Glutamatergic neuron (in vitro differentiated cells): ENCODE measurements around the gene APLP2. TPM values are rescaled to one million over a fixed set of nuclear protein-coding genes. Genes with fewer than 3 reads are reported as not detected.

ENCODE experiments used
- DNase-seq: peaks from one replicate; pipeline ENCODE4 v3.0.0; 2022
- H3K27ac Mint-ChIP-seq: one replicate; pipeline ENCODE4 v1.8.0; 2020; ENCODE audit warnings: mild to moderate bottlenecking, mixed read lengths, inconsistent platforms; ENCODE audit not compliant: unreplicated experiment
- H3K27me3 Mint-ChIP-seq: one replicate; pipeline ENCODE4 v1.8.0; 2020; ENCODE audit warnings: mild to moderate bottlenecking, moderate library complexity, mixed read lengths, inconsistent platforms; ENCODE audit not compliant: unreplicated experiment
- H3K36me3 Mint-ChIP-seq: one replicate; pipeline ENCODE4 v1.8.0; 2020; ENCODE audit warnings: mild to moderate bottlenecking, mixed read lengths, inconsistent platforms; ENCODE audit not compliant: unreplicated experiment
- H3K4me1 Mint-ChIP-seq: one replicate; pipeline ENCODE4 v1.8.0; 2020; ENCODE audit warnings: mild to moderate bottlenecking, low read depth, mixed read lengths, inconsistent platforms; ENCODE audit not compliant: unreplicated experiment
- H3K4me3 Mint-ChIP-seq: one replicate; pipeline ENCODE4 v1.8.0; 2020; ENCODE audit warnings: mild to moderate bottlenecking, mixed read lengths, inconsistent platforms; ENCODE audit not compliant: unreplicated experiment
- H3K9me3 Mint-ChIP-seq: one replicate; pipeline ENCODE4 v1.8.0; 2020; ENCODE audit warnings: mild to moderate bottlenecking, moderate library complexity, mixed read lengths, inconsistent platforms; ENCODE audit not compliant: unreplicated experiment
- CTCF ChIP-seq: fragments of 200-600 bp; sonication (generic); IDR thresholded peaks from one replicate; pipeline ENCODE4 v1.5.0; 2021; ENCODE audit not compliant: partially characterized antibody, unreplicated experiment
- total RNA-seq: library from RNA; stranded (reverse); fragmentation: NEBNext Ultra II Directional; extraction: Animal tissue kit (Norgen Biotek cat#: 25700); gene quantifications from one replicate; pipeline ENCODE4 v1.2.1, GENCODE V29; 2021; ENCODE audit not compliant: unreplicated experiment

APLP2 gene
- total RNA-seq, 1 donor from 2014 or later = 183 TPM

- H3K27ac Mint-ChIP-seq = no peak overlapping the region
- TF ChIP-seq CTCF = no peak
Observed at GRCh38 chr11:130137999-130138398, 68.3 kb downstream of the APLP2 start.

GRCh38 chr11:130139401-130139800, 69.7 kb downstream of the APLP2 start:
- Mint-ChIP-seq H3K4me3 (no peak overlapping the region), H3K9me3 (peaks cover 3% of the 10 kb centered on the region), H3K4me1 (no peaks in the 10 kb centered on the region), H3K27ac (no peak overlapping the region), H3K27me3 (peaks cover 6% of the 10 kb centered on the region), H3K36me3 (no peaks in the 10 kb centered on the region)
- TF ChIP-seq CTCF = no peak
- no peak for DNase-seq

More at GRCh38 chr11:130137999-130138398, 68.3 kb downstream of the APLP2 start:
- Mint-ChIP-seq H3K27me3 (peaks cover 6% of the 10 kb centered on the region), H3K9me3 (peaks cover 3% of the 10 kb centered on the region), H3K4me1 (no peaks in the 10 kb centered on the region), H3K4me3 (no peak overlapping the region), H3K36me3 (peaks cover 9% of the 10 kb centered on the region)
- no peak for DNase-seq

DNA sequence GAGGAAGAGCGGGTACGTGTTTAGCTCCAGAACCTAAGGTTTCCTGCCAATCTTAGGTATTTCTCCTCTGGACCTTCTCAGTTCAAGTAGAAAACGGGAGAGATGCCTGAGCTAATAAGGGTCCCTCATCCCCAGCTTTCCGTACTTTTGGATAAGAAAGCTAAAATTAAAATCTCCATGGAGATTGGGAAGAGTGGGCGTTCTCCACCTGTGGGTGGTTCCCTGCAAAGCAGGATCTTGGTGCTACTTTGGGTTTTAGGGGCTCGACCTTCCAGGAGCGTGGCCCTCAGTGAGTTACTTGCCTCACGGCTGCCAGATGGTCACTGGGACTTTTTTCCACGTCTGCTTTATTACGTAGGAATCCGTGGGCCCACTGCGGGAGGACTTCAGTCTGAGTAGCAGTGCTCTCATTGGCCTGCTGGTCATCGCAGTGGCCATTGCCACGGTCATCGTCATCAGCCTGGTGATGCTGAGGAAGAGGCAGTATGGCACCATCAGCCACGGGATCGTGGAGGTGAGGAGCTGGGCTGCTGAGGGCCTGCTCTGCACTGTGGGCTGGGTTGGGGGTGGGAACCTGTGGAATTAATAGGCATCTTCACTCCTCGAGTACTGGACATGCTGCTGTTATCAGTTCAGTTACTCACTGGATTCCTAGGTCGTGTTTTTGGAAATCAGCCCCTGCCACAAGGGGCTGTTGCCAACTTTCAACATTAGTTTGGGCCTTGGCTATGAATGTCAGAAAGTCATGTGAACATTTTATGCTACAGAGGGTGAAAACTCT, 72.1 kb downstream of the APLP2 start:
- DNase-seq = no peak
- Mint-ChIP-seq H3K9me3 (peaks cover 3% of the 10 kb centered on the region), H3K27ac (no peak overlapping the region), H3K36me3 (no peaks in the 10 kb centered on the region), H3K4me3 (no peak overlapping the region), H3K27me3 (peaks cover 2% of the 10 kb centered on the region), H3K4me1 (peaks cover 4% of the 10 kb centered on the region)
- no peak for TF ChIP-seq CTCF

DNA sequence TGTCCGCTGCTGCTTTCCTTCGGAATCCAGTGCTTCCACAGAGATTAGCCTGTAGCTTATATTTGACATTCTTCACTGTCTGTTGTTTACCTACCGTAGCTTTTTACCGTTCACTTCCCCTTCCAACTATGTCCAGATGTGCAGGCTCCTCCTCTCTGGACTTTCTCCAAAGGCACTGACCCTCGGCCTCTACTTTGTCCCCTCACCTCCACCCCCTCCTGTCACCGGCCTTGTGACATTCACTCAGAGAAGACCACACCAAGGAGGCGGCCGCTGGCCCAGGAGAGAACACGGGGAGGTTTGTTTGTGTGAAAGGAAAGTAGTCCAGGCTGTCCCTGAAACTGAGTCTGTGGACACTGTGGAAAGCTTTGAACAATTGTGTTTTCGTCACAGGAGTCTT, 74.4 kb downstream of the APLP2 start:
- Mint-ChIP-seq H3K27me3 (no peaks in the 10 kb centered on the region), H3K4me3 (no peak overlapping the region), H3K9me3 (peaks cover 1% of the 10 kb centered on the region), H3K36me3 (peaks cover 7% of the 10 kb centered on the region), H3K4me1 (peaks cover 4% of the 10 kb centered on the region), H3K27ac (no peak overlapping the region)
- no peak for TF ChIP-seq CTCF
- DNase-seq = no peak

- H3K9me3 Mint-ChIP-seq = no peaks in the 10 kb centered on the region
- H3K4me1 Mint-ChIP-seq = peaks cover 4% of the 10 kb centered on the region
- H3K36me3 Mint-ChIP-seq = peaks cover 7% of the 10 kb centered on the region
- TF ChIP-seq CTCF = no peak
- no peak for DNase-seq
- H3K27me3 Mint-ChIP-seq = no peaks in the 10 kb centered on the region
- peak overlapping the region; percentile 23 for H3K27ac Mint-ChIP-seq
- H3K4me3 Mint-ChIP-seq = no peak overlapping the region
Observed at GRCh38 chr11:130144861-130145281, 75.2 kb downstream of the APLP2 start.
